GM21825 (cell line): Measurements from ENCODE around the gene CCDC178.
"Not testable (repeated sequence)": the region's sequence is repeated elsewhere in the genome, so short reads cannot be mapped to it uniquely, and the experiment has no call there.

ENCODE experiments used
- ATAC-seq: cut with Tn5 transposase; IDR thresholded peaks from one replicate; pipeline ENCODE4 v1.9.1; 2021; ENCODE audit warnings: mild to moderate bottlenecking, moderate library complexity; ENCODE audit not compliant: unreplicated experiment

The CCDC178 gene

GRCh38 chr18:33020877-33021276, 419.6 kb downstream of the CCDC178 start:
- no peak for ATAC-seq

DNA sequence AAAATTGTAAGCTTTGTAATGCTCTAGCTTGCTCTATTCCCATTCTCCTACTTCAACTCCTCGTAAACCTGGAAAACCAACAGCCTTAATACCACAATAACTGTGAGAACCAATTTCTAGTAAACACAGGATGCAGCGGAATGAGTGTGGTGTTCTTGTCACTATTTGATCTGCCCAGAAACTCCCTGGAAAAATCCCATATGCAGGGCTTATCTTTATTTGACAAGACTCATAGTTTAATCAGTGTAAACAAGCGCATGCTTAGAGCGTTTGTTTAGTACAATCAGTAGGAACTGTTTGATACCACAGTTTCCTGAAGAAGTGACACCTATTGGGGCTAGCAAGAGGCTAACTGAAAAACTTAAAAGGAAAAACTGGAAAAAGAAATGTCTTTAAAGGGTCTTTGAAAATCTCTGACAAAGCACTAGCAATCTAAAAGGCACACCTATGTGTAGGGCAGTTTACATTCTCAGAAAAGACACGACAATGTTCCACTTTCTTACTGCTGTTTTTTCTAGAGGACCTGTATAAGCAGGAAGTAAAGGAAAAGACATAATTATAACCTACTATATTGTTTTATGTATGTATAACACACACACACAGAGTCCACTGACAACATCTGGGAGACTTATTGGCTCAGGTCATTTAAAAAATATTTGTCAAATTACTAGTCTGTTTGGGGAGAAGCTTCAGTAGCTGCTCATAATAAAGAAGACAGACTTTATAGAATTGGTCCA, 426.3 kb downstream of the CCDC178 start:
- ATAC-seq, result no peak

DNA sequence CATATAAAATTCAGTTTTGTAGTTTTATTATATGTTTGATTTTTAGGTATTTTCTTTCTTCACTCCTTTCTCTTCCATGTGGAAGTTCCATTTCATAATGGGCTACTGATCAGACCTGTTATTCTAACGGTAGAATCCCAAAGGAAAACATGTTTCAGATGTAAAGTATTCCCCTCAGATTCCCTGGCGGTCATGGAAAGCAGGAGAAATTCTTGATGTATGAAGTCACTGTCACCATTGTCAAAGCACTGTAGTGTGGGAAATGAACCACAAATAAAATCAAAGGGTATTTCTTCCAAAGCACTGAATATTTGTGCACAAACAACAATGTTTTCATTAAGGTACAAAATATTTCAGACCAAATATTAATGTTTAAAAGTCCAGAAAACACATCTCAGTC, 430.4 kb downstream of the CCDC178 start:
- ATAC-seq, result no peak

DNA sequence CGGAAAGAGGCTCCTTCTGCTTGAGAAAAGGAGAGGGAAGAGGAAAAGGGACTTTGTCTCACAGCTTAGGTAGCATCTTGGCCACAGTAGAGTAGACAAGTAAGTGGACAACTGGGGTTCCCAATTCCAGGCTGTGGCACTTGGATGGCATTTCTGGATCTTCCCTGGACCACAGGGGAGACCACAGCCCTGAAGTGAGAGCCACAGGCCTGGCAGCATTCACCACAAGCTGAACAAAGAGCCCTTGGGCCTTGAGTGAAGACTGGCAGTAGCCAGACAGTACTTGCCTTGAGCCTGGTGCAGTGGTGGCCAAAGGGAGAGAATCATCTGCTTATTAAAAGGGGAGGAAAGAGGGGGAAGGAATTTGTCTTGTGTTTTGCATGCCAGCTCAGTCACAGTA, 441.6 kb downstream of the CCDC178 start:
- no peak for ATAC-seq

GRCh38 chr18:32998285-32998684, 442.2 kb downstream of the CCDC178 start:
- ATAC-seq, result no peak

DNA sequence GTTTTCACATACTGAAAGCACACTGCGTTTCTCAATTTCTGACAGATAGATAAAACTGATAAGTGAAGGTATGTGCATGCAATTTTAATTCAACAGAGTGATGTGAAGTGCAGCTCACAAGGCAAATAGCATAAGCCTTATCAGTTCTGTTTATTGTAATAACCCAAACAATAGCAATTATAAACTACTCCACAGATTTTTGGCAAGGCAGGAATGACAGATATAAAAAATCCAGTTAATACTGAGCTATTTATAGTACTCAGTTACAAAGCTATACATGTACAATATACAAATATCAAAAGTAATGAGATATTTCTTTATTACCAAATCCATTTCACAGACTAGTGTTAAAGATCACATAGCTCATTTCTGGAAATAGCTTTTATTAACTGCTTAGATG, 456.8 kb downstream of the CCDC178 start:
- ATAC-seq, result no peak

- no peak for ATAC-seq
These were observed 459.6 kb downstream of the CCDC178 start for GRCh38 chr18:32980896-32981295.

- ATAC-seq, result no peak
These were observed 465.0 kb downstream of the CCDC178 start for GRCh38 chr18:32975501-32975900.

- no peak for ATAC-seq
These were observed 465.4 kb downstream of the CCDC178 start for GRCh38 chr18:32975163-32975436.

DNA sequence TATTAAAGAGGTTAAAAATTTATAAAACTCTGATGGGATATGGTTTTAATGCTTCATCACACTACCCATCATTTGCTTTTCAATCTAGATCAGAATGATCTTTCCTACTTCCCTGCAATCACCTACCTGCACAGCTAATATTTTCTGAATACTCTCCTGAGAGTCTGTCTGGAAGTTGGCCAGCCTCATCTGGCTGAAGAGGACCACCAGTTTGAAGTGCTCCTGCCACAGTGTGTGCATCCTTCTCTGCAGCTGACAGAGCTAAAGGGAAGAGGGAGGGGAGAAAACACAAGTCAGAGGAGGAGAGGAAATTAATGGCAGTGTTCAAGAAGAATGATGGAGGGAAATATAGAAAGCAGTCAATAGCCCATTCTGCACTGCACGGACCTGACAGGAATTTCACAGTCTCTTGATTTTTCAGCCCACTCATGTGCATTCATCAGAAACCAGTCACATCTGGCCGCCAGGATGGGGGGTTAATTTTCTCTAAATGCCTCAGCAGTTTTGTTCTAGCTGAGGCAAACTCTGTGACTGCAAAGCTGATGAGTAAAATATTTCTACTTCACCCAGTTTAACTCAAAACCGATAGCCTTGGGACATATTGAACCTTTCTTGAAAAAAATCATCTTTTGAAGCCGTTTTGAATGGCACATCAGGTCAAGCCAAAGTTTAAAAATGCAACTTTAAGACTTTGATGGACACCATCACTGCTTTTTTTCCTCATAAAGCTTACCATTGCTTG, 465.9 kb downstream of the CCDC178 start:
- no peak for ATAC-seq

- no peak for ATAC-seq
These were observed 472.3 kb downstream of the CCDC178 start for GRCh38 chr18:32968248-32968647.

DNA sequence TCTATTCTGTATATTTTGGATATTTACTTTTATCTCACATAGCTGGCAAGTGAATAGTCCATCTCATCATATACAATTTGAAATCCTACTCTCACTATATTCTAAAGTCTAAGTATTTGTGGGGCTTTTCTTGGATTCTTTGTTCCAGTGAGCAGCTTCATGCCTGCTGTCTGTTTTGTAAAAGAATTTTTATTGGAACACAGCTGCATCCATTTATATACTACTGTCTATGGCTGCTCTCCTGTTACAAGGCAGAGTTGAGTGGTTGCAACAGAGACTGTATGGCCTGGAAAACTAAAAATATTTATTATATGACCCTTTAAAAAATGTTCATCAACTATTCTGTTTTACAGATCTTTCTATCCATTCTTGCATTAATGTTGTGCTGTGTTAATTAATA, 474.4 kb downstream of the CCDC178 start:
- no peak for ATAC-seq

- no peak for ATAC-seq
These were observed 479.0 kb downstream of the CCDC178 start for GRCh38 chr18:32961538-32961937.

- no peak for ATAC-seq
These were observed 481.8 kb downstream of the CCDC178 start for GRCh38 chr18:32958746-32959145.

- ATAC-seq, result no peak
These were observed 483.8 kb downstream of the CCDC178 start for GRCh38 chr18:32956591-32957315.

DNA sequence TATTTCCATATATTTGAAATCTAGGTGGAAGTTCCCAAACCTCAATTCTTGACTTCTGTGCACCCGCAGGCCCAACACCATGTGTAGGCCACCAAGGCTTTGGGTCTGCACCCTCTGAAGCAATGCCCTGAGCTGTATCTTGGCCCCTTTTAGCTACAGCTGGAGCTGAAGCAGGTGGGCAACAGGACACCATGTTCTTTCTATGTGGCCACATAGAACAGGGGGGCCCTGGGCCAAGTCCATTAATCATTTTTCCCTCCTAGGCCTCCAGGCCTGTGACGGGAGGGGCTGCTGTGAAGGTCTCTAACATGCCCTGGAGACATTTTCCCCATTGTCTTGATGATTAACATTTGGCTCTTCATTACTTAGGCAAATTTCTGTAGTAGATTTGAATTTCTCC, 488.2 kb downstream of the CCDC178 start:
- not testable (repeated sequence) for ATAC-seq

GRCh38 chr18:32937597-32937996, 502.9 kb downstream of the CCDC178 start:
- no peak for ATAC-seq

DNA sequence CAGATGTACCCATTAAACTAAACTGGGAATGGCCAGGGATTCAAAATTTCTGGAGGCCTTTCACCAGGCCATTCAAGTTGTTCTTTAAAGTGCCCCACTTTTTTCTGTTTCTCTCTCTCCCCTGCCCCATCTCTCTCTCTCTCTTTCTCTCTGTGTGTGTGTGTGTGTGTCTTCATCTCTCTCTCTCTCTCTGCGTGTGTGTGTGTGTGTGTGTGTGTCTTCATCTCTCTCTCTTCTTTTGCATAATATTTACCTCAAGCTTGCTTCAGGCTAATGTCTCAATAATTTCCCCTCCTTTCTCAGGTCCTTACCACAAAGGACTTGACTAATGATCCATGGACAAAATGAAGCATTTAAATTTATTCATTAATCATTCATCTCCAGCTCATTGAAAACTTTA, 503.5 kb downstream of the CCDC178 start:
- no peak for ATAC-seq

DNA sequence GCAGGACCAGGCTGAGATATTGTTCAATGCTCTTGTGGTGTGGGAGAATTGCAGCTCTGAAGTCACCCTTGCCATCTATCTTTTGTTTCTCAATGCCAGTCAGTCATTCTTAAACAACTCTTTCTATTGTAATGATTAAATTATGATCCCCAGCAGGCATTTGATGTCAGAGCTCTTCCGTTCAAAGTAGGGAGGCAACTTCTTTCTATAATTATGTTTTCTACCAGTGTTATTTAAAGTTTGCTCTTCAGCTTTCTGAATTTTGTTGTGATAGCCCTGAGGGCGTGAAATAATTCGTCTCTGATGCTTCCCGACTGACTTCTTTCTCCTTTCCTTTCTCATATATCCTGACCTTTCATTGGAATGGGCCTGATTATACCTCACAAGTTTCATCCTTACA, 506.3 kb downstream of the CCDC178 start:
- no peak for ATAC-seq

DNA sequence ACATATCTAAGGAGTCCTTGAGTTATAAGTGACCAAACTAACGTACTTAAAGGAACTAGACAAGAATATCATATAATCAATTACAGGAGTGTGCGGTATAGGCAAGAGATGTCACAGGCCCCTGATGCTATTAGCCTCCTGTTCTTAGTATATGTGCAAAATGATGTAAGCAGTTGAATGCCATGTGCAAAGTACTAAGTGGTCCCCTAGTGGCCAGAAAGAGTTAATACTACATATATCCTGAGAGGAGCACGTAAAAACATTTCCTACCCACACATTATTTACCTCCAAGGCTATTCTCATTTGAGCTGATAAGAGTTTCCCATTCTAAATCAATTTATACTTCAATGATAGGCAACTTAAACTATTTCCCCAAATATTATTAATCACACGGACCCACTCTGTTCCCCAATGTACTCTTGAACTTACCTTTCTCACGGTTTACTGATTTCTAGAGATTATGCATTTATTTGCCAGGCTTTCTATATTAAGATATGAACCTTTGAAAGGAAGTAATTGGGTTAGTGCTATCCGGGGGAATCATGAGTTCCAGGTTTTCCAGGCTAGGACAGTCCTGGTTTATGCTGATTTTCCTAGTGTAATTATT, 509.7 kb downstream of the CCDC178 start:
- peak; percentile 97 for ATAC-seq

DNA sequence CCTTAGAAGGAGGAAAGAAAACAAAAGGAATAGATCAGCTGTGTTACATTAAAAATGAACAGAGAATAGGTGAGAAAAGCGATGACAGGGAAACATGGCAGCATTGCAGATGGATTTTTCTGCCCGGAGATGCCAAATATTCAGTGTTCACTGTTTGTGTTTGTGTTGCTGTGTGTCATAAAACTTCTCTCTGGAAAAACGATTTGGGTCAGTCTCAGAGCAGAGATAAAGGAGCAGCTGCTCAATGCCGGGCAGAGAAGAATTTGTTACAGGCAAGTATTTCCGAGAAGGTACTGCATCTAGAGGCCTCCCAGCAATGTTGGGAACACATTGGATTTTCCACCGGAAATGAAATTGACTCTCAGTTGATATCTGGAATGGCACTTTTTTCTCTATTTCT, 511.3 kb downstream of the CCDC178 start:
- ATAC-seq, result no peak
